ENCODE measurements around the gene ITGA2B. TPM values are rescaled to one million over a fixed set of nuclear protein-coding genes. Genes with fewer than 3 reads are reported as not detected.

ITGA2B gene
- total and polyA plus RNA-seq, 10 of the 15 experiments (the other 5 are each of a cell fraction or from before 2014, with no cell fraction given), result 0.04 to 0.51 (median 0.21) TPM; not detected in 1

DNA sequence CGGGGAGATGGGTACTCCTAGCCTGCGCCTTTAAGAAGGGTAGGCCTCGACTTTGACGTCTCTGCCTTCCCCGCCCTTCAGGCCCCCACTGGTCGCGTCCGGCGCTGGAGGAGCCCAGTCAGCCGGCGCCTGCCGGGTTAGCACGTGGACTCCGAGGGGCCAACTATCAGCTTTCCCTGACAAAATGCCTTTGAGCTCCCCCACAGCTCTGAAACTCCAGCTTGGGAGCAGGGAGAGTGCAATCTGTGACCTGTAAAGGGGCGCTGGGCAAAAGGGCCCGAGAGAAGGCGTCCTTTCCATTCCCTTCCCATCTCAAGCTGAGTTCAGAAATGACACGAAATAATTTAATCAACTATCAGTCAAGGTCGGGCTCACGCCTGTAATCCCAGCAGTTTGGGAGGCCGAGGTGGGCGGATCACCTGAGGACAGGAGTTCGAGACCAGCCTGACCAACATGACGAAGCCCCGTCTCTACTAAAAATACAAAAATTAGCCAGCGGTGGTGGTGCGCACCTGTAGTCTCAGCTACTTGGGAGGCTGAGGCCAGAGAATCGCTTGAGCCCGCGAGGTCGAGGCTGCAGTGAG lies 62.5 kb downstream of the ITGA2B start (continued):
- TF ChIP-seq, protein P1, sequence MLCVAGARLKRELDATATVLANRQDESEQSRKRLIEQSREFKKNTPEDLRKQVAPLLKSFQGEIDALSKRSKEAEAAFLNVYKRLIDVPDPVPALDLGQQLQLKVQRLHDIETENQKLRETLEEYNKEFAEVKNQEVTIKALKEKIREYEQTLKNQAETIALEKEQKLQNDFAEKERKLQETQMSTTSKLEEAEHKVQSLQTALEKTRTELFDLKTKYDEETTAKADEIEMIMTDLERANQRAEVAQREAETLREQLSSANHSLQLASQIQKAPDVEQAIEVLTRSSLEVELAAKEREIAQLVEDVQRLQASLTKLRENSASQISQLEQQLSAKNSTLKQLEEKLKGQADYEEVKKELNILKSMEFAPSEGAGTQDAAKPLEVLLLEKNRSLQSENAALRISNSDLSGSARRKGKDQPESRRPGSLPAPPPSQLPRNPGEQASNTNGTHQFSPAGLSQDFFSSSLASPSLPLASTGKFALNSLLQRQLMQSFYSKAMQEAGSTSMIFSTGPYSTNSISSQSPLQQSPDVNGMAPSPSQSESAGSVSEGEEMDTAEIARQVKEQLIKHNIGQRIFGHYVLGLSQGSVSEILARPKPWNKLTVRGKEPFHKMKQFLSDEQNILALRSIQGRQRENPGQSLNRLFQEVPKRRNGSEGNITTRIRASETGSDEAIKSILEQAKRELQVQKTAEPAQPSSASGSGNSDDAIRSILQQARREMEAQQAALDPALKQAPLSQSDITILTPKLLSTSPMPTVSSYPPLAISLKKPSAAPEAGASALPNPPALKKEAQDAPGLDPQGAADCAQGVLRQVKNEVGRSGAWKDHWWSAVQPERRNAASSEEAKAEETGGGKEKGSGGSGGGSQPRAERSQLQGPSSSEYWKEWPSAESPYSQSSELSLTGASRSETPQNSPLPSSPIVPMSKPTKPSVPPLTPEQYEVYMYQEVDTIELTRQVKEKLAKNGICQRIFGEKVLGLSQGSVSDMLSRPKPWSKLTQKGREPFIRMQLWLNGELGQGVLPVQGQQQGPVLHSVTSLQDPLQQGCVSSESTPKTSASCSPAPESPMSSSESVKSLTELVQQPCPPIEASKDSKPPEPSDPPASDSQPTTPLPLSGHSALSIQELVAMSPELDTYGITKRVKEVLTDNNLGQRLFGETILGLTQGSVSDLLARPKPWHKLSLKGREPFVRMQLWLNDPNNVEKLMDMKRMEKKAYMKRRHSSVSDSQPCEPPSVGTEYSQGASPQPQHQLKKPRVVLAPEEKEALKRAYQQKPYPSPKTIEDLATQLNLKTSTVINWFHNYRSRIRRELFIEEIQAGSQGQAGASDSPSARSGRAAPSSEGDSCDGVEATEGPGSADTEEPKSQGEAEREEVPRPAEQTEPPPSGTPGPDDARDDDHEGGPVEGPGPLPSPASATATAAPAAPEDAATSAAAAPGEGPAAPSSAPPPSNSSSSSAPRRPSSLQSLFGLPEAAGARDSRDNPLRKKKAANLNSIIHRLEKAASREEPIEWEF (IDR thresholded peaks at IDR 0.05; ENCODE audit: insufficient replicate concordance, low read depth, low read length), result no peak
- TF ChIP-seq POLR2AphosphoS2 (IDR thresholded peaks at IDR 0.05; ENCODE audit: low read depth, low read length), result peak; percentile 82
- TF ChIP-seq, protein P2, sequence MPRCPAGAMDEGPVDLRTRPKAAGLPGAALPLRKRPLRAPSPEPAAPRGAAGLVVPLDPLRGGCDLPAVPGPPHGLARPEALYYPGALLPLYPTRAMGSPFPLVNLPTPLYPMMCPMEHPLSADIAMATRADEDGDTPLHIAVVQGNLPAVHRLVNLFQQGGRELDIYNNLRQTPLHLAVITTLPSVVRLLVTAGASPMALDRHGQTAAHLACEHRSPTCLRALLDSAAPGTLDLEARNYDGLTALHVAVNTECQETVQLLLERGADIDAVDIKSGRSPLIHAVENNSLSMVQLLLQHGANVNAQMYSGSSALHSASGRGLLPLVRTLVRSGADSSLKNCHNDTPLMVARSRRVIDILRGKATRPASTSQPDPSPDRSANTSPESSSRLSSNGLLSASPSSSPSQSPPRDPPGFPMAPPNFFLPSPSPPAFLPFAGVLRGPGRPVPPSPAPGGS (IDR thresholded peaks at IDR 0.05; ENCODE audit: borderline replicate concordance, insufficient read depth, low read depth, low read length, poor library complexity, severe bottlenecking), result no peak
- TF ChIP-seq, protein P3, sequence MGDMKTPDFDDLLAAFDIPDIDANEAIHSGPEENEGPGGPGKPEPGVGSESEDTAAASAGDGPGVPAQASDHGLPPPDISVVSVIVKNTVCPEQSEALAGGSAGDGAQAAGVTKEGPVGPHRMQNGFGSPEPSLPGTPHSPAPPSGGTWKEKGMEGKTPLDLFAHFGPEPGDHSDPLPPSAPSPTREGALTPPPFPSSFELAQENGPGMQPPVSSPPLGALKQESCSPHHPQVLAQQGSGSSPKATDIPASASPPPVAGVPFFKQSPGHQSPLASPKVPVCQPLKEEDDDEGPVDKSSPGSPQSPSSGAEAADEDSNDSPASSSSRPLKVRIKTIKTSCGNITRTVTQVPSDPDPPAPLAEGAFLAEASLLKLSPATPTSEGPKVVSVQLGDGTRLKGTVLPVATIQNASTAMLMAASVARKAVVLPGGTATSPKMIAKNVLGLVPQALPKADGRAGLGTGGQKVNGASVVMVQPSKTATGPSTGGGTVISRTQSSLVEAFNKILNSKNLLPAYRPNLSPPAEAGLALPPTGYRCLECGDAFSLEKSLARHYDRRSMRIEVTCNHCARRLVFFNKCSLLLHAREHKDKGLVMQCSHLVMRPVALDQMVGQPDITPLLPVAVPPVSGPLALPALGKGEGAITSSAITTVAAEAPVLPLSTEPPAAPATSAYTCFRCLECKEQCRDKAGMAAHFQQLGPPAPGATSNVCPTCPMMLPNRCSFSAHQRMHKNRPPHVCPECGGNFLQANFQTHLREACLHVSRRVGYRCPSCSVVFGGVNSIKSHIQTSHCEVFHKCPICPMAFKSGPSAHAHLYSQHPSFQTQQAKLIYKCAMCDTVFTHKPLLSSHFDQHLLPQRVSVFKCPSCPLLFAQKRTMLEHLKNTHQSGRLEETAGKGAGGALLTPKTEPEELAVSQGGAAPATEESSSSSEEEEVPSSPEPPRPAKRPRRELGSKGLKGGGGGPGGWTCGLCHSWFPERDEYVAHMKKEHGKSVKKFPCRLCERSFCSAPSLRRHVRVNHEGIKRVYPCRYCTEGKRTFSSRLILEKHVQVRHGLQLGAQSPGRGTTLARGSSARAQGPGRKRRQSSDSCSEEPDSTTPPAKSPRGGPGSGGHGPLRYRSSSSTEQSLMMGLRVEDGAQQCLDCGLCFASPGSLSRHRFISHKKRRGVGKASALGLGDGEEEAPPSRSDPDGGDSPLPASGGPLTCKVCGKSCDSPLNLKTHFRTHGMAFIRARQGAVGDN (IDR thresholded peaks at IDR 0.05), result no peak
- TF ChIP-seq WRNIP1 (IDR thresholded peaks at IDR 0.05; ENCODE audit: borderline replicate concordance, low read depth, low read length), result no peak
- peak; percentile 89 for TF ChIP-seq SIN3A (IDR thresholded peaks at IDR 0.05; ENCODE audit: low read depth, low read length)
- TF ChIP-seq BRCA1 (IDR thresholded peaks at IDR 0.05; ENCODE audit: low read depth, low read length), result no peak
- no peak for TF ChIP-seq CEBPB (IDR thresholded peaks at IDR 0.05; ENCODE audit: borderline replicate concordance in 1 of 2, low read depth in 2 of 2, low read length in 2 of 2)
- TF ChIP-seq, protein P4, sequence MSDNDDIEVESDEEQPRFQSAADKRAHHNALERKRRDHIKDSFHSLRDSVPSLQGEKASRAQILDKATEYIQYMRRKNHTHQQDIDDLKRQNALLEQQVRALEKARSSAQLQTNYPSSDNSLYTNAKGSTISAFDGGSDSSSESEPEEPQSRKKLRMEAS (IDR thresholded peaks at IDR 0.05; ENCODE audit: low read depth, low read length), result peak; percentile 94
- TF ChIP-seq BHLHE40 (IDR thresholded peaks at IDR 0.05; ENCODE audit: borderline replicate concordance in 1 of 2, low read depth in 2 of 2, low read length in 1 of 2), result peak; percentile 95 to 97
- TF ChIP-seq MEF2B (IDR thresholded peaks at IDR 0.05; ENCODE audit: partially characterized antibody, poor library complexity, severe bottlenecking), result peak; percentile 42
- TF ChIP-seq, protein P5, sequence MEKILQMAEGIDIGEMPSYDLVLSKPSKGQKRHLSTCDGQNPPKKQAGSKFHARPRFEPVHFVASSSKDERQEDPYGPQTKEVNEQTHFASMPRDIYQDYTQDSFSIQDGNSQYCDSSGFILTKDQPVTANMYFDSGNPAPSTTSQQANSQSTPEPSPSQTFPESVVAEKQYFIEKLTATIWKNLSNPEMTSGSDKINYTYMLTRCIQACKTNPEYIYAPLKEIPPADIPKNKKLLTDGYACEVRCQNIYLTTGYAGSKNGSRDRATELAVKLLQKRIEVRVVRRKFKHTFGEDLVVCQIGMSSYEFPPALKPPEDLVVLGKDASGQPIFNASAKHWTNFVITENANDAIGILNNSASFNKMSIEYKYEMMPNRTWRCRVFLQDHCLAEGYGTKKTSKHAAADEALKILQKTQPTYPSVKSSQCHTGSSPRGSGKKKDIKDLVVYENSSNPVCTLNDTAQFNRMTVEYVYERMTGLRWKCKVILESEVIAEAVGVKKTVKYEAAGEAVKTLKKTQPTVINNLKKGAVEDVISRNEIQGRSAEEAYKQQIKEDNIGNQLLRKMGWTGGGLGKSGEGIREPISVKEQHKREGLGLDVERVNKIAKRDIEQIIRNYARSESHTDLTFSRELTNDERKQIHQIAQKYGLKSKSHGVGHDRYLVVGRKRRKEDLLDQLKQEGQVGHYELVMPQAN (conservative IDR thresholded peaks at IDR 0.05), result peak; percentile 56; the same call in 1 of the 2 replicates
- TF ChIP-seq POLR2A (IDR thresholded peaks at IDR 0.05; ENCODE audit: low read depth, low read length), result no peak; the same call in 1 of the 2 replicates
- TF ChIP-seq ATF7 (IDR thresholded peaks at IDR 0.05; ENCODE audit: low read depth), result no peak
- peak; percentile 74 for TF ChIP-seq IKZF1 (conservative IDR thresholded peaks at IDR 0.05)

All from GM12878 (cell line).